Stromal cell of bone marrow (primary cell): ENCODE measurements around the gene SPTB.

Source experiments
- DNase-seq: peaks from one replicate; pipeline ENCODE4 v3.0.0-alpha.2; 2012; ENCODE audit warnings: low read depth

SPTB gene

DNA sequence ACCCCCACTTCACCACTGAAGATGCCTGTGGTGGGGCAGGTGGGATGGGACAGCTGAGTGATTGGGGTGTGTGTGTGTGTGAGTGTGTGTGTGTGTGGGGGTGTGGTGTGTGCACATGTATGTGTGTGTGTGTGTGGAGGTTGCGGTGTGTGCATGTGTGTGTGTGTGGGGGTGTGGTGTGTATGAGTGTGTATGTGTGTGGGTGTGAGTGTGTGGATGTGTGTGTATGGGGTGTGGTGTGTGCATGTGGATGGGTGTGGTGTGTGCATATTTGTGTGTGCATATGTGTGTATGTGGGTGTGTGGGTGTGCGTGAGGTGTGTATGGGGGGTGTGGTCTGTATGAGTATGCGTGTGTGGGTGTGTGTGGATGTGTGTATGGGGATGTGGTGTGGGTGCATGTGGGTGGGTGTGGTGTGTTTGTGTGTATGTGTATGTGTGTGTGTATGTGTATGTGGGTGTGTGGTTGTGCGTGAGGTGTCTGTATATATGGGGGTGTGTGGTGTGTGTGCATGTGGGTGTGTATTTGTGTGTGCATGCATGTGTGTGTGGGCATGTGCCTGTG, 113.9 kb downstream of the SPTB start:
- DNase-seq, result no peak

DNA sequence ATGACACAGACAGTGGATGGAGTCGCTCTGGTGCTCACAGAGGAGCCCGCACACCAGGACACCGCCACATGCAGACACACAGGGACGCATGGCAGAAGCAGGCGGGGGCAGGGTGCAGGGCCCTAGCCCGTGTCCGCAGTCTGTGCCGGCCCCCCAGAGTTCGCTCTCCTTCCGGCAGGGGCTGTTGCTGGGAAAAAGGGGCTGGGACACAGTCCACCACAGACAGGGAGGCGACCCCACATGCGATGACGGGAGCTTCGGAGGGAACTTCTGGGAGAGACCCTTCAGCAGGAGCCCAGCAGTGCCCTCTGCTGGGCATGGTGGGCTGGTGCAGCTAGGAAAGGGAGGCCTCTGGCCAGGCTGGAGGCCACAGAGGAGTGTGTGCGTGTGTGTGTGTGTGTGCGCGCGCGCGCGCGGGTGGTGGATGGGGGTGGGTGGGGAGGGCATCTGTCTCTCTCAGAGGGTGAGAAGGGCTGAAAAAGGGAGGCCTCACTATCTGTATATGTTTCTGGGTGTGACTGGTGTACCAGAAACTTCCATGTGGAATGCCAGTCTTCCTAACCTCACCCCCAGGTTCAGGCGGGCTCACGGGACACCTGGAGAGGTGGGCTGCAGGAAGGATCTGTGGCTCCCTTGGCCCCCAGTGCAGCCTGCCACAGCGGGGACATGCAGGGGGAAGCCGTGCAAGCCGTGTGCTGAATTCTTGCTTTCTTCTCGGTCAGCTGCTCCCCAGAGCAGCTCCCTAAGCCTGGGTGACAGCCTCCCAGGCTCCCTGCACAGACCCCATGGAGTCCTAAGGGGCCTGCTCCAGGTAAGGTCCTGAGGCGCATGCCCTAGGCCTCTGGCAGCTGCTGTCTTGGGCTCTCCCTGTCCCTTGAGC, 114.8 kb downstream of the SPTB start:
- peak; percentile 35 for DNase-seq

DNA sequence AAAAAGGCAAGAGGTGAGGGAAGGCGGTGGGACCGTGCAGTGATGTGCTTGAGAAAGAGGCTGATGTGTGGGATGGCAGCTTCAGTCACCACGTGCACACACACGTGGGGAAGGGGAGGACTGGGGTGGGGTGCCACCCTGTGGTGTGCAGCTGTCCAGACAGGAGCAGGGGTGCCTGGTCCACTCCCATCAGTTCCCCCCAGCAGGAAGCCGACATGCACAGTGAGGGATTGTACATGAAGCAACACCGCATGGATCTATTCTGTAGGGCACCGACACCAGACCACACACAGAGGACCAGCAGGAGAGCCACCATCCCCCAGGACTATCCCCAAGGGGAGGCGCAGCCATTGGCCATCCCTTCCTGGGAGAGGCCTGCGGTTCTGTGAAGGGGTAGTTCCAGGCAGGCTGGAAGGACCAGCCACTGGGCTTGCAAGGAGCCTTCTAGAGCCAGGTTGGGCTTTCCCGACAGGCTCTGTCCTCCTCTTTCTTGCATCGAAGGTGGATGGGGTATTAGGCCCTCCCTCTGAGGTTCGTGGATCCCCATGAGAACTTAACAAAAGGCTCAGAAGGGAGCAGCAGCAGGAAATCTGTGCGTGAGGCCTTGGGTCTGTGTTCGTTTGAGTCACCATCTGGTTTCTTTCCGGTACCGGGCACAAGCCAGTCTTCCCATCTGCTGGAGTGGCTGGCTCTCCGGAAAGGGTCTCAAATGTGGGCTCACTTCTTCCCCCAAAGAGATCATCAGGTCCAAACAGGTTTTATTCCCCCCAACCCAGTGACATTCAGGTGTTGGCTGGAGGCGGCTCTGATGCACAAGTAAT, 115.7 kb downstream of the SPTB start:
- no peak for DNase-seq

DNA sequence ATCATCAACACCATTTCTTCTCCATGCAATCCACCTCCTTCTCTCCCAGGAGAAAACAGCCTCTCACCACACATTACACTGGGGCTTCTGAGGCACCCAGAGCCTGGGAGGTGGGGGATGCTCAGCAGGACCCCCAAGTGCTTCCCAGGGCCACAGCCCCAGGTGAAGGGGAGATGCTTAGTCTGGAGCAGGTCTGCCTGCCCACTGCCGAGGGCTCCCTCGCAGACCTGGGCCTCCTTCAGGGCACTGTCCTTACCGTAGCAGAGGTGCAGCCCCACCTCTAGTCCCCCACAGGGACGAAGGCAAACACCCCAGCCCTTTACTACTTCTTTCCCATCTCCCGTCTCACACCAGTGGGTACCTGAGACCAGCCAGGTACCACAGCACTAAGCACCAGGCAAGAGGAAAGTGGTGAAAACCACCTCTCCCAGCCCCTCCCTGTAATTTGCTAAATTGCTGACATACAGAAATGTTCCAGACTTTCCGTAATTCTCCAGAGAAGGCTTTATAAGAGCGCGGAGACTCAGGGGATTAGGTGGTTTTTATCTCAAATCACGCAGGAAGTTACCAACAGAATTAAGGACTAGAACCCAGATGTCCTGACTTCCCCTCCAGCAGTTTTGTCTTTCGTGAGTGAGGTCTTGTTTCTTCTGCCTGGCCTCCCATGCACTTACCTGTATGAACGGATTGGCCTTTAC, 116.5 kb downstream of the SPTB start:
- no peak for DNase-seq

DNA sequence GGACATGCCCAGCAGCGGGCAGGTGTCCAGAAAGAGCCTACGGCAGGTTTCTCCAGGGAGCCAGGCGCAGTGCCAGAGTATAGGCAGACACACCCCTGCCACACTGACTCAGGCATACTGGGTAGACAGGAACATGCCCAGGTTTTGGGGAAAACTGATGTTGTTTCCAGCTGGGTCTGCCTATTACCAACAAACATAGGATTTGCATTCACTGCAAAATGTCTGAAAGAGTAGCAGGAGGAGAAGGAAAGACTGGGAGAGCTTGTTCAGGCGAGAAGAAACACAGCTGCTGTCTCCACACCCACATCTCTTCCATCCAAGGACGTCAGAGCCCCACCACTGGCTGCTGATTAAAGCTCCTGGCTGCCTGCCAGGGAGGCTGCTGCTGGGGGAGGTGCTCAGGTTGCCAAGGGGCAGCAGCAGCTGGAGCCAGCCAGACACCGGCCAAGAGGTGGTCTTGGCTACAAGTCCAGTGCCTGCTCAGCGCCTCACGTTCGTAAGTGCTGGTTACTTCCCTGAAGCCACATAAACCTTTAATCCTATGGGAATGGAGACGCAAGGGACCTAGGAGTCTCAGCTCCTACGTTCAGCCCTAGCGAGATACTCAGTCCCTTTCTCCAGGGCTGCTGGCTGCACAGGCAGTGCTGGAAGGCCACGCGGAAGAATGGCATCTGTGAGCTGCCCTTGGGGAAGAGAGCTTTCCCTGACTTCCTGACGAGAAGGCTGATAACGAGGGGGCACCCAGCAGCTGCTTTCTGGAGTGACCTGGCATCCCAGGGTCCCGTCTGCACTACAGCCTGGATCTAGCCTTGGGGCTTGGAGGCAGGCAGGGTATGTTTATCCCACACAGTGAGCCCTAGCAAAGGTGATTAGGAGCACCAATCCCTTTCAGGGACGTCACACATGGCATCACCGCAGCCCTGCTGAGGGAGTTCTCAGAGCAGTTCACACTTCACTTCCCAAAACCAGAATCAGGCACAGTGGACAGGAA, 117.4 kb downstream of the SPTB start:
- peak; percentile 37 for DNase-seq

DNA sequence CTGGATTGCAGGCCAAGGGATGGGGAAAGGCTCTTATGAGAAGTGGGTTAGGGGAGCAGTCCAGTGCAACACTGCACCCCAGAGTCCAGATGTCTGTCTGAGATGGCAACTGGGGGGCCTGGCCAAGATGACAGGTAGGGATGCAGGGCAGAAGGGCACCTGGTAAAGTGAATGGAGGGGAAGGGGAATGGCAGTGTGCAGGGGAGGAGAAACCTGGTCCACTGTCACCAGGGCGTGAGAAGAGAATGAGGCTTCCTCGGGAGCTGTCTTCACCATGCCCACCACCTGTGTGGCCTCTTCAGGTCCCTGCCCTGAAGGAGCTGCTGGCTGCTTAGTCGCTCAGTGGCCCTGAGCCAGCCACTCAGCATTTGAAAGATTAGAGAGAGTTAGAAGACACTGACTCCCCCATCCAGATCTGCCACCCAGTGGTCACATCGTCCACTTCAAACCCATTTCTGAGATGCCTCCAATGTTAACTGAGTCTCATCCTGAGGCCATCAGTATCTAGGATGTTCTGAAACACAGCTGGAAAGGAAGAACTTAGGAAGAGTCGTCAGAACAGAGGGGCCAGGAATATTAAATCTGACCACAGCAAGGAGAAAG, 118.2 kb downstream of the SPTB start:
- no peak for DNase-seq

DNA sequence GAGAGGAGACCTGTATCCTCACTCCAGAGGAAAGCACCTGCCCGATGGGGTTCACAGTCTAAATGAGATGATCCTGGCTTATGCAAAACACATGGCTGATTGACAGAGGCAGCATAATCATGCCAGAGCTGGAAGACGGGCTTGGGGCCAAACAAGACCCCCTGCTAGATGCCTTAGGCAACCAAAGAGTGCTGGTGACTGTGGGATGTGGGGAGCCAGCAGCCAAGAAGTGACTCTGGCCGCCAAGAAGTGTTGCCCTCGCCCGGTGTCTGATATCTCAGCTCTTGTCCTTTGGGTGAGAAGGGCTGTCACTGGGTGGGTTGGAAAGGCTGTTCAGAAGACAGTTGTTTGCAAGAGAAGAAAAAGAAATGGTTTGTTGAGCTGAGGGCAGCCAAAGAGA, 118.8 kb downstream of the SPTB start:
- no peak for DNase-seq

DNA sequence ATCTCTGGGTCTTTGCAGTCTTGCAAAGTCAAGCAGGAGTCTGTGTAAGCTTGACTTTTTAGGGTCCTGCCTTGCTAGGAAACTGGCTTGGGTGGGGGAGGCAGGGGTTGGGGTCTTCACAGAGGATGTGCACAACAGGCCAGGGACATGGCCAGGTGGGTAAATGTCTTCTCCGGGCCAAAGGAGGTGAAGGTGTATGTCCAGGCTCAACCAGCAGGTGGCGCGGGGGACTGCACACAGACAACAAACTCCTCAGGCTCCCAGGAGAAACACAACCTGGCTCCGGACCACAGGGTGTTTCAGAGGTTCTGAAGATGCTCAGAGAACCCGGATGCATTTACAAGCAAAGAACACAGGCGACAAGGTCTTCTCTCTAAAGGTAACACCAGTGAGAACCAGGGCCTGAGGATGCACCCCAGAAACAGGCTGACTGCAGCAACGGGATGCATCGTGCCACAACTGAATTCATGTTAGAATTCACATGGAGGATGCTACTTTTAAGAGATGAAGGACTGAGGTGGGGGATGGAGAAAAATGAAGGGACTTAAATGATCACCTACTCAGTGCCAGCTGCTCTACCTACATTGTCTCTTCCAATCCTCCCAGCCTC, 119.5 kb downstream of the SPTB start:
- no peak for DNase-seq

DNA sequence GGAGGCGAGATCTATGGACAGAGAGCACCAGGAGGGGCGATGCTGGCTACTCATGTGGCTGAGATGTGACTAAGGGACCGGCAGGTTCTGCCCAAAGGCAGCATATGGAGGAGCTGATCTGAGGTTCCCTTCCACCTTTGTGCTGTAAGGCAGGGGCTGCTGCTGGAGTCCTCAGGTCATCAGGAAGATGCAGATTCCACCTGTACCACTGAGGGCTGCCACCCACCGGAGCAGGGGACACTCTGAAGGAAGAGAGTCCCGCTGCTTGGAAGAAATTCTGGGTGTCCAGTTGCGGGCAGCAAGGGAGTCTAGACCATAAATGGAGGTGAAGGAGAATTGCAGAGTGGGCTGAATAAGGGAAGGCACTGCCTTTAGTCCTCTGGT, 120.2 kb downstream of the SPTB start:
- no peak for DNase-seq

DNA sequence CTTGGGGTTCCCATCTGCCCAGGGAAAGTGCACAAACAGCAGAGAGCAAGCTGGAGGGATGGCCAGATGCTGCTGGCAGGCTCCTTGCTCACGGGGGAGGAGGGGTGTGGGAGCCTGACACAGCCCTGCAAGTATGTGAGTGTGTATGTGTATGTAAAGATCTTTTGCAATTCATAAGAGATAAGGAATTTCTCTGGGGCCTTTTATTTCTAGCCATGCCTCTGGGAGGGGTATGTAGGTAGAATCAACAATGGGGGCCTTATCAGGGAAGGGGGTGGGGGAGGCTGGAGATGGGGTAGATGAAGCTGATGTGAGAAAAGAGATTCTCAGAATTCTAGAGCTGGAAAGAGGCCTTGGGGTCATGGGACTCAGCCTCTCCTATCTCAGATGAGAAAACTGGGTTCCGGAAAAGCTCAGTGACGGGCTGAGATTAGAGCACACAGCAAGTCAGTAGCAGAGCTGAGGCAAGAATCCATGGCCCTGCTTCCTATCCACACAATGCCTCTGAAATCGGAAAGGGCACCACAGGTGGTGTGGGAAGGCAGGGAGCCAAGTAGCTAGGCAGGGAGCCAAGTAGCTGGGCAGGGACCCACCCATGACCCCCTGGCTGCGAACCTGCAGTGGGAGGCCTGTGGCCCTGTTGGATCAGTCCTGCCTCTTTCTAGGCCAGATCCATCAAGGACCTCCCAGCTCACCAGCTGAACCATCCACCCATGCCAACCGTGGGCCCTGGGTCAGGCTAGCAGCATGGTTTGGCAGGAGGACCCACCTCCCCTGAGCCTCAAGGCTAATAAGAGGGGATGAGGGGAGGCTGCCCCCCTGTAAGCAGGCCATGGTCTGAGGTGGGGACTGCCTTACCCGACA, 120.8 kb downstream of the SPTB start:
- peak; percentile 54 for DNase-seq

DNA sequence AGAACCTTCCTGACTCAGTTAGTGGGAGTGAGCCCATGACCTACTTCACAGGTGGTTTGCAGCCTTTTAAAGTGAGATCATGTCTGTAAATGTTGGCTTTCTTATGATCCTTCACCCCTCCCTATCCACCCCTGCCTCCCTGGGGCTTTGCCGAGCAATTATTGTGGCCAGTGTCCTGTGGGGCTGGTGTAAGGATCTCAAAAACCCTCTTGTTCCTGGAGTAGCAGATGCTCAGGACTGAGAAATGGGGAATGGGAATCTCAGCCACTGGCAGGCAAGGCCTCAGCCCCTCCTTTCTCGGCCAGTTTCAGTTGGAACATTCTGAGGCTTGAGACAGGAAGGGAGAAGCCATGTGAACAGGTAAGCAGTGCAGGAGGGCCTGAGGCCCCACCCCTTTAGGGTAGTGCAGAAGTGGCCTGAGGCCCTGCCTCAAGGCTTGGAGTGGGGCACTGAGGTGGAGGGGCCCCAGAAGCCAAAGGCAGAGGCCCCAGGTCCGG, 121.6 kb downstream of the SPTB start:
- no peak for DNase-seq

DNA sequence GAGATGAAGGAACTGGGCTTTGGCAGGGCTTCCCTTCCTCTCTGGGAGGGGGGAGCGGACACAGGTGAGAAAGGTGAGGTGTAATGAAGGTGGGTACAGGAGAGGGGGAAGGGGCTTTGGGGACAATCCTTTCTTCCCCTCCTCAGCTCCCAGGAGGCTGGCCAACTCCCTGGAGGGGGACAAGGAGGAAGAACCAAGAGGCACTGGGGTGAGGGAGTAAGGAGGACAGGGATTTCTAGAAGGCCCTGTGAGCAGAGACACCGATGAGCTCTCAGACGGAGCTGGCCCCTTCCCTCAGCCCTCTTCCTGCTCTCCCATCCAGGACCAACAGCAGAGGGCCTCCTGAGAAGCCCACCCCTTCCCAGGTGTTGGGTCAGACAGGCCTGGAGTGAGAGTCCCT, 122.1 kb downstream of the SPTB start:
- DNase-seq, result no peak

DNA sequence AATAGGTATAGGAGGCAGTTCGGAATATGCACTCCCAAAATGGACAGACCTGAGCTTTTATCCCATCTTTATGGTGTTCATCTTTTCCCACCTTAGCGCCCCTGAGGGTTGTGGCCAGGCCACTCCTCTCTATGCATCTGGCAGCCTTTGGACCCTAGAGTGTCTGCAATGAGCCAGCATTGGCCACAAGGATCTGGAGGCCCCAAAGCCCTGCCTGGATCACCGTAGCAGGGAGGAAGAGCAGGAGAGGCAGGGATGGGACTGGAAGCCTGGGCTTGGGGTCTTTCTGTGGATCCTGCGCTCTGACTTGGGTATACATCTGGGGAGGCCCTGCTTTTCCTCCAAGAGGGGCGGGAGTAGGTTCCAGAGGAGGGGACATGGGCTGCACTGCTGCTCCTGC, 123.0 kb downstream of the SPTB start:
- DNase-seq, result no peak

DNA sequence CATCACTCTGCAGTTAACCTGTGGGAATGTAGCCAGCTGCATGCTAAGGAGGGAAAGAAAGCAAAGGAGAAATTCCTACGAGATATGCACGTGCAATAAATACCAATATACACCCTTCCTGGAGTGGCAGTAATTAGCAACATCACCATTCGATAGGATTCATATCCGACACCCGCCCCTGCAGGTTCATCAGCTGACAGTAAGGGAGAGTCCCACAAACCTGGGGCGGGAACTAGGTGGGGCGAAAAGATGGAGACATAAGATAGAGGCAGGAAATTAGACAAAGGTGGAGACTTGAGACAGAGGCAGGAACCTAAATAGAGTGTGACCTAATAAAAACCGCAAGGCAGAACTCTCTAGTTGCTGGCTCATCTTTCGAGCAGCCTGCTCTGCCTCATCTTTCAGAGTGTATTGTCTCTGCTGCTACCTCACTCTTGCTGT, 123.9 kb downstream of the SPTB start:
- DNase-seq, result no peak

DNA sequence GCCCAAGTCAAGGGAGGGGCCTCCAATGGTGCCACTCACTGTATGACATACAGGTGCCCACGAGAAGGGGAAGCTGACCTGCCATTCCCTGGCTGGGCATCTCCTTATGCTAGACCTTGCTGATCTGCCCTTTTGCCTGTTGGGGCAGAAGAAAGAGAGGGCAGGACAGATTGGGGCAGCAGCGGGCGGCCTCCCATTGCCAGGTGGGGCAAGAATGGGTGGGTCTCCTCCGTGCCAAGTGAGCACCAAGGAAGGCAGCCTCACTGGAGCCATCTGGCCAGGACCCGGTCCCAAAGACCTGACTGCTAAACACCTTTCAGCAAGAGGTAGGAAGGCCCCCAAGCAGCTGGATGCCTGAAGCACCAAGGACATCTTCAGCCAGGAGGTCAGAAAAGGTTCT, 125.0 kb downstream of the SPTB start:
- no peak for DNase-seq

DNA sequence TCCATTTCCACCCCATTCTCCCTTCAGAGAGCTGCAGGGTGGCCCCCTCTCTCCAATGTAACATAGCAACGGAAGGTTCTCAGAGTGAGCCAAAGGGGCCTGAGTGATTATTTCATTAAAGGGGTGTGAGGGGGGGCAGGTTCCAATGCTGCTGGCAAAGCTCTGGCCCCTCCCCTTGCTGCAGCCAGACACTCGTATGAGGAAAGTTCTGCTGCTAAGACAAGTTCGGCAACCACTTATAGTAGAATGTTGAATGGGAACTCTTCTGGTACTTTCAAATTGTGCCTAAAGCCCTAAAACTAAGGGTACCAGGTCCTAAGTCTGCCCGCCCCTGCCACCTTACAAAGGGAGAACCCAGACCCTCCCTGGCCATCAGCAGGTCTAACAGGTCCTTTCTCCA, 125.7 kb downstream of the SPTB start:
- DNase-seq, result no peak

DNA sequence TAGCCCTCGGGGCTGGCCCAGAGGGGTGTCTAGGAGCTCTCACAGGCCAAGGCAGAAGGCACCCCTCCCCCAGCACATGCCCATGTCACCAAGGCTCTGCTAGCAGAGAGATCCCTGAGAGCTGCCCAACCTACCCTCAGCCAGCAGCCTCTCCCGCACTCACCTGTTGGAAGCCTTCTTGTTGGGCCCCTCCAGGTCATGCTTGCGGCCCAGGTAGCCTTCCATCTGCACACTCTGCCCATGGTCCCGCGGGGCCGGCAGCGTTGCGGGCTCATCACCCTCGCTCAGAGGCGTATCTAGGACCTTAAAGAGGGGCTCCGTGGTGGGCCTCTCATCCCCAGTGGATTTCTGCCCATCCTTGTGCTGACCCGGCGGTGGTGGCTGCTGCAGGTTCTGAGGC, 126.3 kb downstream of the SPTB start:
- DNase-seq, result no peak

DNA sequence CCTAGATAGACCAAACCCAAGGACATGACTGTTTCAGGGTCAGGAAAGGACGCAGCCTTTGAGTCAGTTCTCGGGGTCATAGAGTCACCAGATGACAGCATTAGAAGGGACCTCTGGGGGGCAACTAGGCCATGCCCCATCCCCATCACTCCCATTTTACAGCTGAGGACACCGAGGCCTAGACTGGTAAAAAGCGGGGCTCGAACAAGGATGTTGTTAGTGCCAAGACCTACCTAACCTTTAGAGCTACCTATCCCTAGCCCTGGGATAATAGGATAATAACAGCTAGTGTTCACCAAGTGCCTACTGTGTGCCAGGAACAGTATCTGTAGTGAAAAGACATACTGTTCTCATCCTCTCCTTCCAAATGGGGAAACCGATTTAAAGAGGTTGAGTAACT, 126.8 kb downstream of the SPTB start:
- no peak for DNase-seq
